Loucy (cell line): ENCODE results near the gene SPAG17.

Experiments
- H2AFZ ChIP-seq: fragments of 200-600 bp; sonication (generic); 2 replicates; pipeline ENCODE4 v1.6.0; 2016; ENCODE audit warnings: antibody characterized with exemption, mild to moderate bottlenecking, low read length, moderate library complexity
- H3F3A ChIP-seq: fragments of 200-600 bp; 2 replicates; pipeline ENCODE4 v1.6.0; 2016; ENCODE audit warnings: antibody characterized with exemption, low read depth, mild to moderate bottlenecking
- H3K27me3 ChIP-seq: fragments of 200-600 bp; sonication (generic); 2 replicates; pipeline ENCODE4 v1.6.1; 2014; ENCODE audit warnings: low read length, mild to moderate bottlenecking; ENCODE audit not compliant: insufficient read depth, poor library complexity, severe bottlenecking
- H3K36me3 ChIP-seq: fragments of 200-600 bp; sonication (generic); 2 replicates; pipeline ENCODE4 v1.6.1; 2016; ENCODE audit warnings: low read length; ENCODE audit not compliant: insufficient read depth
- H3K4me1 ChIP-seq: fragments of 200-600 bp; sonication (generic); 2 replicates; pipeline ENCODE4 v1.5.1; 2014; ENCODE audit warnings: low read length, mild to moderate bottlenecking; ENCODE audit not compliant: insufficient read depth, poor library complexity, severe bottlenecking
- H3K4me2 ChIP-seq: fragments of 200-600 bp; sonication (generic); 2 replicates; pipeline ENCODE4 v1.6.0; 2014; ENCODE audit warnings: antibody characterized with exemption, low read length, low read depth, mild to moderate bottlenecking; ENCODE audit not compliant: poor library complexity, severe bottlenecking
- H3K4me3 ChIP-seq: fragments of 200-600 bp; sonication (generic); 2 replicates; pipeline ENCODE4 v1.5.1; 2014; ENCODE audit warnings: low read length, mild to moderate bottlenecking, mixed read lengths; ENCODE audit not compliant: poor library complexity, severe bottlenecking
- H3K79me2 ChIP-seq: fragments of 200-600 bp; sonication (generic); 2 replicates; pipeline ENCODE4 v1.6.1; 2014; ENCODE audit warnings: low read length; ENCODE audit not compliant: insufficient read depth
- H3K9ac ChIP-seq: fragments of 200-600 bp; sonication (generic); 2 replicates; pipeline ENCODE4 v1.6.0; 2014; ENCODE audit warnings: mild to moderate bottlenecking, low read depth, low read length, moderate library complexity; ENCODE audit not compliant: poor library complexity, severe bottlenecking
- H3K9me2 ChIP-seq: fragments of 200-600 bp; sonication (generic); replicated peaks from 2 replicates; pipeline ENCODE4 v1.6.1; 2016; ENCODE audit warnings: low read depth, low read length, mixed read lengths
- H3K9me3 ChIP-seq: fragments of 200-600 bp; sonication (generic); 2 replicates; pipeline ENCODE4 v1.6.1; 2014; ENCODE audit warnings: mild to moderate bottlenecking, antibody characterized with exemption, low read length, low read depth; ENCODE audit not compliant: insufficient read depth
- H4K20me1 ChIP-seq: fragments of 200-600 bp; sonication (generic); 2 replicates; pipeline ENCODE4 v1.6.0; 2014; ENCODE audit warnings: antibody characterized with exemption, low read length, mild to moderate bottlenecking; ENCODE audit not compliant: insufficient read depth, poor library complexity, severe bottlenecking
- EZH2phosphoT487 ChIP-seq: fragments of 200-600 bp; IDR thresholded peaks from 2 replicates; pipeline ENCODE4 v1.6.1; 2018; ENCODE audit warnings: antibody characterized with exemption, mild to moderate bottlenecking, moderate library complexity, borderline replicate concordance
- TF ChIP-seq, protein P1 (sequence below): fragments of 200-600 bp; sonication (generic); conservative IDR thresholded peaks from 2 replicates; pipeline ENCODE4 v1.5.1; 2014; ENCODE audit warnings: mild to moderate bottlenecking, antibody characterized with exemption, low read length

SPAG17 gene

DNA sequence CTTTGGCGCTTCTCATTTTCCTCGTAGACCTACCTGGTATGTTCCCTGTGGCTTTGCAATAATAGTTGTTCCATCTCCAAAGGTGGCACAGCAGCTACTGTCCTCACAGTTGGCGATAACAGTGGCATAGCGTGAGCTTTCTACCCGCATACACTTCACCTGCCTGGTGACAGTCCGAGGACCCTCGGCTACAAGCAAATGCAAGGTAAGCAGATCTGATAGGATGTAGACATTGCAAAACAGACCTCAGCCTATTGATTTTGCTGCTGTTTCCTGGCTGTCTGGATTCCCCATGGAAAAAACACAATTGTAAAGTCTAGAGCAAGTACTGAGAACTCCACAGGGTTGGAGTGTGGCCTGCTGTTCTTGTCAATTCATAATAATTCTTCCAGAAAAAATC is 177.0 kb downstream of the SPAG17 start:
- Histone ChIP-seq H3K4me3 (no peak overlapping the region), H3K79me2 (no peaks in the 10 kb centered on the region), H3K4me1 (no peaks in the 10 kb centered on the region), H3K4me2 (no peak overlapping the region), H3K36me3 (no peaks in the 10 kb centered on the region), H3K9ac (no peak overlapping the region), H3F3A (no peaks in the 10 kb centered on the region), H3K9me2 (no peaks in the 10 kb centered on the region), H4K20me1 (no peaks in the 10 kb centered on the region), H2AFZ (no peak overlapping the region), H3K27me3 (no peaks in the 10 kb centered on the region), H3K9me3 (no peaks in the 10 kb centered on the region)
- no peak for TF ChIP-seq EZH2phosphoT487
- TF ChIP-seq, protein P1, sequence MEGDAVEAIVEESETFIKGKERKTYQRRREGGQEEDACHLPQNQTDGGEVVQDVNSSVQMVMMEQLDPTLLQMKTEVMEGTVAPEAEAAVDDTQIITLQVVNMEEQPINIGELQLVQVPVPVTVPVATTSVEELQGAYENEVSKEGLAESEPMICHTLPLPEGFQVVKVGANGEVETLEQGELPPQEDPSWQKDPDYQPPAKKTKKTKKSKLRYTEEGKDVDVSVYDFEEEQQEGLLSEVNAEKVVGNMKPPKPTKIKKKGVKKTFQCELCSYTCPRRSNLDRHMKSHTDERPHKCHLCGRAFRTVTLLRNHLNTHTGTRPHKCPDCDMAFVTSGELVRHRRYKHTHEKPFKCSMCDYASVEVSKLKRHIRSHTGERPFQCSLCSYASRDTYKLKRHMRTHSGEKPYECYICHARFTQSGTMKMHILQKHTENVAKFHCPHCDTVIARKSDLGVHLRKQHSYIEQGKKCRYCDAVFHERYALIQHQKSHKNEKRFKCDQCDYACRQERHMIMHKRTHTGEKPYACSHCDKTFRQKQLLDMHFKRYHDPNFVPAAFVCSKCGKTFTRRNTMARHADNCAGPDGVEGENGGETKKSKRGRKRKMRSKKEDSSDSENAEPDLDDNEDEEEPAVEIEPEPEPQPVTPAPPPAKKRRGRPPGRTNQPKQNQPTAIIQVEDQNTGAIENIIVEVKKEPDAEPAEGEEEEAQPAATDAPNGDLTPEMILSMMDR = no peak

GRCh38 chr1:118007391-118007790 is 177.6 kb downstream of the SPAG17 start:
- Histone ChIP-seq H2AFZ (no peak overlapping the region), H3K4me3 (no peak overlapping the region), H3K27me3 (no peaks in the 10 kb centered on the region), H3K79me2 (no peaks in the 10 kb centered on the region), H3K4me1 (no peaks in the 10 kb centered on the region), H3K9me2 (no peaks in the 10 kb centered on the region), H3F3A (no peaks in the 10 kb centered on the region), H3K9me3 (no peaks in the 10 kb centered on the region), H4K20me1 (no peaks in the 10 kb centered on the region), H3K9ac (no peak overlapping the region), H3K36me3 (no peaks in the 10 kb centered on the region), H3K4me2 (no peak overlapping the region)
- TF ChIP-seq, protein P1 = no peak
- no peak for TF ChIP-seq EZH2phosphoT487

DNA sequence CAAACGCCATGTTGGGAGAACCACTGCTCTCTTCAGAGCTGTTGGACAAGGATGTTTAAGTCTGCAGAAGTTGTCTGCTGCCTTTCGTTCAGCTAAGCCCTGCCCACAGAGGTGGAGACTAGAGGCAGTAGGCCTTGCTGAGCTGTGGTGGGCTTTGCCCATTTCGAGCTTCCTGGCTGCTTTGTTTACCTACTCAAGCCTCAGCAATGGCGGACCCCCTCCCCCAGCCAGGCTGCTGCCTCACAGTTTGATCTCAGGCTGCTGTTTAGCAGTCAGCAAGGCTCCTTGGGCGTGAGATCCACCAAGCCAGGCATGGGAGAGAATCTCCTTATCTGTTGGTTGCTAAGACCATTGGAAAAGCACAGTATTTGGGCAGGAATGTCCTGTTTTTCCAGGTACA is 180.7 kb downstream of the SPAG17 start:
- TF ChIP-seq, protein P1 = no peak
- no peak for TF ChIP-seq EZH2phosphoT487
- Histone ChIP-seq H3K4me1 (no peaks in the 10 kb centered on the region), H3K36me3 (no peaks in the 10 kb centered on the region), H3K4me2 (no peak overlapping the region), H3K9me2 (no peaks in the 10 kb centered on the region), H3K9ac (no peak overlapping the region), H3K27me3 (no peaks in the 10 kb centered on the region), H3K9me3 (no peaks in the 10 kb centered on the region), H3F3A (no peaks in the 10 kb centered on the region), H3K4me3 (no peak overlapping the region), H2AFZ (no peak overlapping the region), H3K79me2 (no peaks in the 10 kb centered on the region), H4K20me1 (no peaks in the 10 kb centered on the region)
